HepG2 (cell line): Measurements from ENCODE around the gene PUDP. TPM values are rescaled to one million over a fixed set of nuclear protein-coding genes. Genes with fewer than 3 reads are reported as not detected.

ENCODE experiments used
- ATAC-seq: fragments of 200-7000 bp; cut with Tn5 transposase; 3 replicates; pipeline ENCODE4 v1.9.1; 2020; ENCODE audit warnings: mild to moderate bottlenecking, moderate library complexity
- BruUV-seq: library from RNA; stranded (reverse); fragments of 400-500 nt; replicated peaks from 2 replicates; lab custom pipeline; 2021; lab: Mats Ljungman, UMichigan
- CTCF ChIA-PET: fragments of 300-600 bp; formaldehyde crosslinking; extraction: SDS; loops from one replicate; lab custom pipeline; 2021; ENCODE audit warnings: low total read pairs, inconsistent platforms, low intra/inter-chr PET ratio; lab: Yijun Ruan, JAX
- POLR2A ChIA-PET: fragments of 350-600 bp; sonication (Branson Sonifier 250); formaldehyde crosslinking; loops from one replicate; lab custom pipeline; 2020; ENCODE audit warnings: antibody characterized with exemption, inconsistent platforms; lab: Yijun Ruan, JAX
- DNase-seq: peaks from one replicate; pipeline ENCODE4 v3.0.0-alpha.2; 2015; ENCODE audit warnings: low spot score
- FAIRE-seq: peaks from 3 replicates; lab custom pipeline; 2011; peaks lifted over from hg19 to GRCh38; lab: Jason Lieb, UNC
- H2AFZ ChIP-seq: one replicate; pipeline ENCODE4 v1.6.1; 2011; ENCODE audit warnings: low read length, inconsistent platforms
- H3K27ac ChIP-seq: fragments of 300-600 bp; 3 replicates; pipeline ENCODE4 v1.8.0; 2011; ENCODE audit warnings: mixed run types, mild to moderate bottlenecking, mixed read lengths, low read length, inconsistent platforms; ENCODE audit not compliant: insufficient read depth; ENCODE audit errors: extremely low read length
- H3K27me3 ChIP-seq, 2 experiments: fragments of 200-600 bp in 1 of 2; 2 replicates in 1 of 2; 3 replicates in 1 of 2; pipeline versions ENCODE4 v1.6.0 to v1.8.0; 2011; ENCODE audit warnings: low read length in 2 of 2, mild to moderate bottlenecking in 2 of 2, moderate library complexity in 2 of 2, inconsistent platforms in 1 of 2; ENCODE audit not compliant: insufficient read depth in 2 of 2, control insufficient read depth in 1 of 2
- H3K36me3 ChIP-seq, 2 experiments: fragments of 200-600 bp in 1 of 2; replicated peaks in 1 of 2; 2 replicates in 1 of 2; 3 replicates in 1 of 2; pipeline versions ENCODE4 v1.5.1 to v1.8.0; 2011; ENCODE audit warnings: low read length in 2 of 2, inconsistent platforms in 1 of 2; ENCODE audit not compliant: insufficient read depth in 2 of 2, control insufficient read depth in 1 of 2
- H3K4me1 ChIP-seq: 2 replicates; pipeline ENCODE4 v1.5.1; 2012; ENCODE audit warnings: low read length, inconsistent platforms; ENCODE audit not compliant: insufficient read depth
- H3K4me2 ChIP-seq: 2 replicates; pipeline ENCODE4 v1.6.0; 2011; ENCODE audit warnings: low read depth, low read length, inconsistent platforms
- H3K4me3 ChIP-seq, 3 experiments: fragments of 200-600 bp in 1 of 3; sonication (generic), shearing (Covaris generic) in 1 of 3; replicated peaks in 1 of 3; 2 replicates each; pipeline ENCODE4 v1.5.1; 2011 to 2016; ENCODE audit warnings: low read length in 3 of 3, inconsistent platforms in 2 of 3, low read depth in 2 of 3, mild to moderate bottlenecking in 2 of 3, control low read depth in 1 of 3, mixed read lengths in 1 of 3; ENCODE audit not compliant: insufficient read depth in 1 of 3
- H3K79me2 ChIP-seq: one replicate; pipeline ENCODE4 v1.6.1; 2011; ENCODE audit warnings: low read length, inconsistent platforms; ENCODE audit not compliant: insufficient read depth
- H3K9ac ChIP-seq: 2 replicates; pipeline ENCODE4 v1.6.0; 2011; ENCODE audit warnings: mild to moderate bottlenecking, low read depth, low read length, inconsistent platforms; ENCODE audit not compliant: insufficient read depth
- H3K9me3 ChIP-seq: 2 replicates; pipeline ENCODE4 v1.5.1; 2012; ENCODE audit warnings: mild to moderate bottlenecking, low read length
- H4K20me1 ChIP-seq: 2 replicates; pipeline ENCODE4 v1.6.0; 2011; ENCODE audit warnings: inconsistent platforms, mild to moderate bottlenecking, low read length, moderate library complexity; ENCODE audit not compliant: insufficient read depth
- ATF7 ChIP-seq, 2 experiments: fragments of 450-650 bp in 1 of 2; sonication (generic) in 1 of 2; formaldehyde crosslinking in 1 of 2; IDR thresholded peaks; 2 replicates each; pipeline versions ENCODE4 v1.4.0 to v1.6.1; 2016 to 2020; ENCODE audit warnings: antibody characterized with exemption in 1 of 2, mild to moderate bottlenecking in 1 of 2, missing genetic modification reagents in 1 of 2
- MXI1 ChIP-seq: IDR thresholded peaks from 3 replicates; pipeline ENCODE4 v1.6.1; 2012; ENCODE audit warnings: low read depth, low read length, inconsistent platforms, borderline replicate concordance
- SMYD3 ChIP-seq: sonication (generic); formaldehyde crosslinking; IDR thresholded peaks from 2 replicates; pipeline ENCODE4 v1.8.1; 2023; ENCODE audit warnings: mild to moderate bottlenecking, missing genetic modification reagents
- TOPORS ChIP-seq: sonication (generic); formaldehyde crosslinking; IDR thresholded peaks from 2 replicates; pipeline ENCODE4 v1.8.0; 2023; ENCODE audit warnings: mild to moderate bottlenecking, missing genetic modification reagents
- WIZ ChIP-seq: sonication (generic); formaldehyde crosslinking; IDR thresholded peaks from 2 replicates; pipeline ENCODE4 v1.5.1; 2020; ENCODE audit warnings: mild to moderate bottlenecking, missing genetic modification reagents
- ZNF121 ChIP-seq: sonication (generic); formaldehyde crosslinking; IDR thresholded peaks from 2 replicates; pipeline ENCODE4 v1.5.0; 2020; ENCODE audit warnings: mild to moderate bottlenecking, missing genetic modification reagents
- ZNF589 ChIP-seq: sonication (generic); formaldehyde crosslinking; conservative IDR thresholded peaks from 2 replicates; pipeline ENCODE4 v1.8.0; 2022; ENCODE audit warnings: mild to moderate bottlenecking, moderate library complexity, missing genetic modification reagents
- ZNF788 ChIP-seq: sonication (generic); formaldehyde crosslinking; IDR thresholded peaks from 2 replicates; pipeline ENCODE4 v1.5.0; 2020; ENCODE audit warnings: mild to moderate bottlenecking, missing genetic modification reagents, borderline replicate concordance
- ZSCAN21 ChIP-seq: sonication (generic); formaldehyde crosslinking; IDR thresholded peaks from 2 replicates; pipeline ENCODE4 v1.8.0; 2022; ENCODE audit warnings: mild to moderate bottlenecking, missing genetic modification reagents, moderate library complexity, borderline replicate concordance
- ZSCAN30 ChIP-seq: sonication (generic); formaldehyde crosslinking; IDR thresholded peaks from 2 replicates; pipeline ENCODE4 v1.5.0; 2020; ENCODE audit warnings: mild to moderate bottlenecking, missing genetic modification reagents
- WGBS: methylation state at CpG from one replicate; pipeline ENCODE4 v1.1.6; 2017; ENCODE audit warnings: low lambda C conversion rate; 5-methylcytosine and 5-hydroxymethylcytosine counted together
- in situ Hi-C: cut with HindIII; loops from 2 replicates; pipeline ENCODE4 v1.10.0; 2017; ENCODE audit warnings: low pct_unique_long_range_greater_than_20kb; ENCODE audit not compliant: extremely low pct_ligation_motif_present
- intact Hi-C: fragments of 100-400 bp; cut with micrococcal nuclease; formaldehyde crosslinking; loops from one replicate; pipeline ENCODE4 v1.10.0; 2022; ENCODE audit not compliant: unreplicated experiment
- polyA plus RNA-seq, 8 experiments: library from polyadenylated mRNA; depleted of rRNA in 3 of 8; stranded (reverse) in 7 of 8; unstranded in 1 of 8; fragments of >200 nt; fragmentation: Illumina TruSeq in 4 of 8; extraction: Trizol in 4 of 8; gene quantifications; 2 replicates each; pipeline versions ENCODE4 v1.2.1 to v1.2.3, GENCODE V29; 2011 to 2016; ENCODE audit warnings: low read depth in 4 of 8, missing spikeins in 1 of 8, mixed read lengths in 1 of 8; ENCODE audit not compliant: insufficient read depth in 1 of 8
- total RNA-seq, 5 experiments: library from RNA; depleted of rRNA; stranded (reverse); fragments of >200 nt; fragmentation: Illumina TruSeq; extraction: Trizol; gene quantifications; 2 replicates each; pipeline ENCODE4 v1.2.3, GENCODE V29; 2016; ENCODE audit warnings: low read depth in 1 of 5

The PUDP gene
- total and polyA plus RNA-seq, 2 of the 13 experiments (the other 11 are each of a cell fraction or from before 2014, with no cell fraction given) = 7.5 to 23.5 TPM

GRCh38 chrX:7190157-7190556, 42.2 kb upstream of the PUDP start (continued):
- no peak for TF ChIP-seq ZSCAN30 (CRISPR knock-in tag)
- TF ChIP-seq ZNF121 (CRISPR knock-in tag) = no peak
- no peak for TF ChIP-seq ZSCAN21 (CRISPR knock-in tag)
- no peak for TF ChIP-seq TOPORS
- no peak for TF ChIP-seq WIZ
- no peak for TF ChIP-seq ZNF589 (CRISPR knock-in tag)
- TF ChIP-seq ZNF788 (CRISPR knock-in tag) = no peak
- no peak for TF ChIP-seq SMYD3 (CRISPR knock-in tag)

GRCh38 chrX:7188672-7189071, 40.7 kb upstream of the PUDP start:
- no peak overlapping the region for H3K27ac ChIP-seq
- TF ChIP-seq ATF7 (IDR thresholded peaks at IDR 0.05) = peak; percentile 29; the same call in 1 of the 2 replicates
- no peak for TF ChIP-seq ATF7 (CRISPR knock-in tag; IDR thresholded peaks at IDR 0.05)
- TF ChIP-seq MXI1 = no peak
- no peaks in the 10 kb centered on the region for H3K79me2 ChIP-seq
- intact Hi-C loops (no loop called here), in situ Hi-C loops (no loop called here)
- H3K4me2 ChIP-seq = no peak overlapping the region
- no peak overlapping the region for H2AFZ ChIP-seq
- H3K27me3 ChIP-seq = no peaks in the 10 kb centered on the region
- DNase-seq (no peak), FAIRE-seq (no peak), ATAC-seq (no peak)
- H3K9me3 ChIP-seq = no peaks in the 10 kb centered on the region
- no peak overlapping the region for H3K4me3 ChIP-seq
- no peaks in the 10 kb centered on the region for H4K20me1 ChIP-seq
- POLR2A ChIA-PET = no interaction called here
- H3K36me3 ChIP-seq = no peaks in the 10 kb centered on the region; a peak in 1 of 5 replicates
- no peak overlapping the region for H3K9ac ChIP-seq
- H3K4me1 ChIP-seq = no peaks in the 10 kb centered on the region
- BruUV-seq = no TSS peak
- WGBS = 81% methylated on average over 2 of the region's 2 CpGs
- CTCF ChIA-PET = no interaction called here
